Stimulated activated CD8-positive, alpha-beta memory T cell treated with anti-CD3 and anti-CD28 coated beads, Interleukin-7, amount 100 ng/mL, for 48 hours (primary cell): ENCODE results near the gene BRD4.
"Not testable (repeated sequence)": the region's sequence is repeated elsewhere in the genome, so short reads cannot be mapped to it uniquely, and the experiment has no call there.

Source experiments
- DNase-seq, 2 donors: peaks; one replicate each; pipeline ENCODE4 v3.0.0-alpha.2; 2020; ENCODE audit warnings: low read depth in 1 of 2; ENCODE audit errors: extremely low read depth in 1 of 2

Gene BRD4

GRCh38 chr19:15363048-15363447 is 30.7 kb upstream of the BRD4 start:
- not testable (repeated sequence) for DNase-seq

DNA sequence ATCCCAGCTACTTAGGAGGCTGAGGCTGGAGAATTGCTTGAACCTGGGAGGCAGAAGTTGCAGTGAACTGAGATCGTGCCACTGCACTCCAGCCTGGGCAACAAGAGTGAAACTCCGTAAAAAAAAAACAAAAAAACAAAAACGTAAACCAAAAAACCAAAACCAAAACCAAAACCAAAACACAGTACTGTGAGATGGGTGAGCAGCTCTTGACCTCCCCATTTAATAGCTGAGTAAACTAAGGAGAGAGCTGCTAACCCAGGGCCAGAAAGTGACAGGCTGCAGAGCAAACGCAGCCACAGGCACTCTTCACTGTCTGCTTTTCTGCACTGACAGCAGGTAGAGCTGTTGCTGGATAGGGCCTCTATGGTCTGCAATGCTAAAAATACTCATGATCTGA is 27.7 kb upstream of the BRD4 start:
- DNase-seq, result not testable (repeated sequence)

- no peak for DNase-seq
Measured at GRCh38 chr19:15358918-15359317, 26.6 kb upstream of the BRD4 start.

- no peak for DNase-seq
Measured at GRCh38 chr19:15357906-15358305, 25.6 kb upstream of the BRD4 start.

GRCh38 chr19:15354566-15355296 is 22.4 kb upstream of the BRD4 start:
- no peak for DNase-seq

DNA sequence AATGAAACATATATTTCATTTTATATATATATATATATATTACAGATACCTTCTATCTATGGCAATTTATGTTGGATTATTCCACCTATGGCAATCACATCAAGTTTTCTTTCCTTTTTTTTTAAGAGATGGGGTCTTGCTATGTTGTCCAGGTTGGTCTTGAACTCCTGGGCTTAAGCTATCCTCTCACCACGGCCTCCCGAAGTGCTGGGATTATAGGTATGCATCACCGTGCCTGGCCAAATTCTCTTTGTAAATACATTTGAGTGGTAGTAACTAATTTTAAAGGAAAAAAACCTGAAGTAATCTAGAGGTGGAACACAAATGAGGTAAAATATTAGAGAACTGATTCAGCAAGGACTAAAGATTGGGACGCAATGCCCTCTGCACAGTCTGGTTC is 21.6 kb upstream of the BRD4 start:
- DNase-seq, result no peak

- DNase-seq, result not testable (repeated sequence)
Measured at GRCh38 chr19:15352535-15352934, 20.2 kb upstream of the BRD4 start.

DNA sequence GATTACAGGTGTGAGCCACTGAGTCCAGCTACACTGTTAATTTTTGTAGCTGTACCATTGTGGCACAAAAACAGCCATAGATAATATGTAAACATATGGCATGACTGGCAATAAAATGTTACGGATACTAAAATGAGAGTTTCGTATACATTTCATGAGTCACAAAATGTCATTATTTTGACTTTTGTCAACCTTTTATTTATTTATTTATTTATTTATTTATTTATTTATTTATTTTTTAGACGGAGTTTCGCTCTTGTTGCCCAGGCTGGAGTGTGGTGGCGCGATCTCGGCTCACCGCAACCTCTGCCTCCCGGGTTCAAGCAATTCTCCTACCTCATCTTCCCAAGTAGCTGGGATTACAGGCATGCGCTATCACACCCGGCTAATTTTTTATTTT is 9.0 kb upstream of the BRD4 start:
- DNase-seq, result not testable (repeated sequence)

- no peak for DNase-seq
Measured at GRCh38 chr19:15340086-15340485, 7.7 kb upstream of the BRD4 start.

- DNase-seq, result no peak
Measured at GRCh38 chr19:15337202-15337601, 4.9 kb upstream of the BRD4 start.

DNA sequence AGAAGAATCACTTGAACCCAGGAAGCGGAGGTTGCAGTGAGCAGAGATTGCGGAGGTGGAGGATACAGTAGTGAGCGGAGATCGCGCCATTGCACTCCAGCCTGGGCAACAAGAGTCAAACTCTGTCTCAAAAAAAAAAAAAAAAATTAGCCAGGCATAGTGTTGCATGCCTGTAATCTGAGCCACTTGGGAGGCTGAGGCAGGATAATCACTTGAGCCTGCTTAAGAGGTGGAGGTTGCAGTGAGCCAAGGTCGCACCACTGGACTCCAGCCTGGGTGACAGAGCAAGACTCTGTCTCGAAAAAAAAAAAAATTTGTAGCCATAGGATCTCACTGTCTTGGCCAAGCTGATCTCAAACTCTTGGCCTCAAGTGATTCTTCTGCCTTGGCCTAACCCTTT is 3.7 kb upstream of the BRD4 start:
- not testable (repeated sequence) for DNase-seq

DNA sequence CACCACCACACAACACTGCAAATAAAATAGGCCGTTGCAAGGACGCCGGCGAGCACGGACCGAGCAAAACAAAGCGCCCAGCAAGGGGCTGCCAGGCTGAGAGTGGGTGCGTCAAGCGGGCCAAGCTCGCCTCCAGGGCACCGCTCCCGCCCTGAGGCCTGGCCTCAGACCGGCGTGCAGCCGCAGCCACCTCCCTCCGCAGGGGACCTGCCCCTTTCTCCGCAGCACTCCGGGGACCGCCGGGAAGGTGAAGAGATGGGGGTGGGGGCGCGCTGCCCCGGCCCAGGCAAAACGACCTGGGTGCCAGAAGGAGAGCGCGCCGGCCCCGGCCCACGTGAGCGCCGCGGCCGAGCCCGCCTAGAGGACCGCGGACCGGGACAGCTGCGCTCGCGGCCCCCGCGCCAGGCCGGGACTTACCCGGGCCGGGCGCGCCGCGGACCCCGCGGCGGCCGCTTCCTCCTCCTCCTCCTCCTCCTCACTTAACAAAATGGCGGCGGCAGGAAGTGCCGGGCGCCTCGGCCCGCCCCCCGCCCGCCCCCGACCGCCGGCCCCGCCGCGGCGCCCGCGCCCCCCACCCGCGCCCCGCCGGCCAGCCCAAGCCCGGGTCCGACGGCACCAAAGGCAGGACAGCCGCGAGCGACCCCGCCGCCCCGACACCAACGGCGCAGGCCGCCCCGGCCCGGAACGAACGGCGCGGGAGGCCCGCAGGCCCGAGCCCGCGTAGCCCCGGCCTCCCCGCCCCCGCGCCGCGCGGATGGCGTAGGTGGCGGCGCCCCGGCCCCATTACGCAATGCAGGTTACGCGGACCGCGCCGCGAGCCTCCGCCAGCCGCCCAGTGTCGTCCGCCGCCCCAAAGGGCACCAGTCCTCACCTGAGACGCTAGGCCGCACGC is 674 bp downstream of the BRD4 start:
- peak in 1 of 2 donors; percentile 33 for DNase-seq

DNA sequence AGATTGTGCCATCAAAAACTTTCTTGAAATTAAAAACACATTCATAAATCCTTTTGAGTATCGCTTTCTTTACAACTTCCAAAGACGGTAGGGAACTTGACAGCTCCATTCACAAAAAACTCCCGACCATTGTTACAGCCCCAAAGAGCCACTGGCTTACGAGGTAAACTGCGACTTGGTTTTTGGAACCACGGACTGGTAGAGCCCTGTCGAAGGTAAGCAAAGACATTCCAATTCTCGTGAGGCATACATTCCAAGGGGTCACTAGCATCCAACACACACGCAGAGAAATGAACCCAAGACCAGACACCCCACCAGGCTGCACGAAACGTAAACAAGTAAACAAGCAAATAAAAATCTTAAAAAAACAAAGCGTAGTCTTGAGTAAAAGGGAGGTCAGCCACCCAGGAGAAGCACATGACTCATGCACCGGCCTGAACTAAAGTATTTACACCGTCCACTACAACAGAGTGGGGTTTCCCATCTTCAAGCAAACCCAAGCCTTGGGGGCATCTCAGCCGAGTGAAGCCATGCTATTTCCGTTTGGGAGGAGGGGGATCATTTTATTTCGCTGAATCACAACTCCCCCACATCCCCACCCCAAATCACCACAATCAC is 1.4 kb downstream of the BRD4 start:
- DNase-seq, result no peak

DNA sequence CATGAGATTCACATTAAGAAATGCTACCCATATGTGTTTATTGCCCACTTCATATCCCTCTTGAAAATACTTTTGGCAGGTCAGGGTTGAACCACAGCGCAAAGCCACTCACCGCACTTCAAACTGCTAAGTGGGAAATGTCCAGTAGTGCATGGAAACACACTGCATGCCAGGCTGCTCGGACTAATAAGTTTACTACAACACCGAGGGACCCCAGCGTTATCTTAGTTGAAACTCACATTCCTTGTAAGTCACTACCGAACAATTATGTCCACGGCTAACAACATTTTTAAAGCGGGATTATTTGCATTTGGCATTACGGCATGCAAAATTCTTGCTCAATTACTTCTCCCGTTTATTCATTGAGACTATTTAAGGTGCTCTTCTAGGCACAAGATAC is 4.0 kb downstream of the BRD4 start:
- DNase-seq, result no peak

- DNase-seq, result no peak
Measured at GRCh38 chr19:15324791-15325519, 7.4 kb downstream of the BRD4 start.

GRCh38 chr19:15323496-15324235 is 8.7 kb downstream of the BRD4 start:
- no peak for DNase-seq

GRCh38 chr19:15321739-15322138 is 10.6 kb downstream of the BRD4 start:
- no peak for DNase-seq

DNA sequence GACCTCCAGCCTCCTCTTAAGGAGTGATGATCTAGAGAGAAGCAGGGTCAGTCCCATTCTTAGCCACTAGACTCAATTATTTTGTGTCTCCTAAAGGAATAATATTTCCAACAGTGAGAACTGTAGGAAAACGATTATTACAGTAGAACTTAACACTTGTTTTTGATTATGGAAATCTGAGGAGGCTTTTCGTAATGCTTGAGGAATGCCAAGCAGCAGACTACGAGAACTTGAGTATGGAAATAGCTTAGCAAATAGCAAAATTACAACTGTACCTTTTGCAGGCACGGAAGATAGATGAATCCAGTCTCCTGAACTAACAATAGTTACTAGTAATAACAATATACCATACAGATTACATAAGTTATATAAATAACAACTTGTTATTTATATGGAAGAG is 12.2 kb downstream of the BRD4 start:
- DNase-seq, result no peak

DNA sequence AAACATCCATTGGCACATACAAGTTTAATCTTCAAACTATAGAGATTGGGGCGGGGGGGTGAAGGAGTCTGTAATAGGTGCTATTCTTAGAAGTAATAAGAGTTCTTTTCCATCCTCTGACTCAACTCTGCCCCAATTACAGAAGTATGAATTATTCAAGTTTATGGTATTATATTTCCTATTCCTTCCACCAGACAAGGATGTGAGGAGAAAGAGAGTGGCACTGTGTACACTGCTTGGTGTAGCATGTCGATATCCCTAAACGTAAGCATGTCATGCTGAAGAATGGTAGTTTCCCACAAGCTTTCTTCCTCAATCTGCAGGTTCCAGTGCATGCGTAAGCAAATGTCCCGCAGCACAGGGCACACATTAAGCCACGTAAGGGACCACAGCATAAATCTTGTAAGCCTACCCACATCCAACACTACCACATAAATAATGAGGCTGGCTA is 14.1 kb downstream of the BRD4 start:
- no peak for DNase-seq

DNA sequence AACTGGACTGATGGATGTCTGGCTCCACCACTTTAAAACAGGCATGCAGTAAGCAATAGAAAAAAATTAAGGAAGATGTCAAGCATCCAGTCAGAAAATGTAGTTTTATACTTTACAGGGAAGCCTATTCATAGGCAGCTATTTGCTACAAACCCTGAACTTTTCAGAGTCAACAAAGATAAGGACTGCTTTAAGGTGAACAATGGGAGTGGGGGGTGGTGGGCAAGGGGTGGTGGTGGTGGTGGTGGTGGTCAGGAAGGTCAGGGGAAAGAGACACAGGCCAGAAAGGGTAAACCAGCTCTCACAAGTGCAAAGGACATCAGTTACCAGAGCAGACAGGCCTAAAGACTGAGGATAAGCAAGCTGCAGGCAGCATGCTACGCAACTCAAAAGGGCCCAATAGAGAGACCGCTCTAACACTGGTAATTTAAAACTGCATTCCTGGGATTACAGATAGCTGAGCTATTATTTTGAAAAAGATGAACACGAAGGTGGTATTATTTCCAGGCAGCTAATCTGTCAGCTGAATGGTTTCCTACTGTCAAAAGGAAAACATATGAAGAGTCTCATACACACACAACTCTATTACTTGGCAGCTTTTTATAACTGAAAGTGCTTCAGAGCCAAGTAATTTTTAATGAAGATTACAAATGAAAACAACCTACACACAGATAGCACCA is 14.8 kb downstream of the BRD4 start:
- no peak for DNase-seq
